GM19025 (cell line): ENCODE data around the gene NRF1.

Experiments used
- ATAC-seq: cut with Tn5 transposase; IDR thresholded peaks from one replicate; pipeline ENCODE4 v1.9.1; 2021; ENCODE audit warnings: mild to moderate bottlenecking, low read depth, moderate library complexity; ENCODE audit not compliant: unreplicated experiment

Gene NRF1

DNA sequence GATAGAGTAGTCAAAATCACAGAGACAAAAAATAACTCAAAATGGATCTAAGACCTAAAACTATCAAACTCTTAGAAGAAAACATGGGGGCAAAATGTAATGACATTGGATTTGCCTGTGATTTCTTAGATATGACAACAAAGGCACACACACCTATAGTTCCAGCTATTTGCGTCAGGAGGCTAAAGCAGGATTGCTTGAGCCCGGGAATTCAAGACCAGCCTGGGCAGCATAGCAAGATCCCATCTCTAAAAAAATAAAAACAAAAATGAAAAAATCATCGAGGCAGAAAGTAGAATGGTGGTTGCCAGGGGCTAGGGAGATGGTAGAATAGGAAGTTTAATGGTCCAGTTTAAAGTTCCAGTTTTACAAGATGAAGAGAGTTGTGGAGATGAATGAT is 113.3 kb downstream of the NRF1 start:
- no peak for ATAC-seq

DNA sequence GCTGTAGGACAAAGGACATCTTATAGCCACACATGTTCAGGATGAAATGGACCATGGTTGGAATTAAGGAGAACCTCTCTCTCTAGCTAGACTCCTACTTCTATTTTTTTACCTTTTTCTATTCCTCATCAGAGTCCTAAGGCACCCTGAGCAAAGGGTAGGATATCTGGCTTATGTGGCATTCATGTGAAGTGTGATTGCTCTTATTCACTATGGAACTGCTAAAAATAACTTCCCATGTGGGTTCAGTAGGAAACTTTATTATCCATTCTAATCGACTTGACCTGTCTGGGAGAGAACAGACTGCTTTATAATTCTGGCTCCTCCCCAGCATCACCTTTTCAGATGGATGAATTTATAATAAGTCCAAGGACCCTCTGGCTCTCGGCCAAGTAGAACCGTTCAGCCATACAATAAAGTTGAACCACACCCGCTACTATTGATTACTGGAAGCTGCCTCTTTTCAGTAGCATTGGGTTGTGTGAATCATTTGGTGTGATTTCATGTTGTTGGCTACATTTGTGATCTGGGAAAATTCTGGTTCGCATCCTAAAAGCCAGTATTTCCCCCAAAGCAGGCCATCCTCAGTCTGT is 117.5 kb downstream of the NRF1 start:
- no peak for ATAC-seq

DNA sequence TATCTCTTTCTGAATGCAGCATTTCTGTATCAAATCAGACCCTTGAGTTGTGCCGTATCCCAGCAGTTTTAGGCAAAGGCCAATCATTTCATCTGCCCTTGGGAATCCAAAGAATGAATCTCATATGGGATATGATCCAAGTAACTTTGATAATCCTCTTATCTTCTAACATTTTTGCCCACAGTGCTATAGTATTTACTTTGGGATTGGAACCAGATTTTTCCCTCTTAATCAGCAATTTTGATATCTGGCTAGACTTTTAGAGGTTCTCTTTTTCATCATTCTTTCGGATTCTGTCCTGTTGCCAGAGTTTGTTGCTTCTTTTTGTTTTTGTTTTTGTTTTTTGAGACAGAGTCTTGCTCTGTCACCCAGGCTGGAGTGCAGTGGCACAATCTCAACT is 118.0 kb downstream of the NRF1 start:
- no peak for ATAC-seq

- ATAC-seq = no peak
Measured at GRCh38 chr7:129730159-129730558, 118.6 kb downstream of the NRF1 start.

- ATAC-seq = no peak
Measured at GRCh38 chr7:129734400-129734799, 122.9 kb downstream of the NRF1 start.

GRCh38 chr7:129739427-129739826 is 127.9 kb downstream of the NRF1 start:
- no peak for ATAC-seq

- no peak for ATAC-seq
Measured at GRCh38 chr7:129740574-129741410, 129.3 kb downstream of the NRF1 start.

DNA sequence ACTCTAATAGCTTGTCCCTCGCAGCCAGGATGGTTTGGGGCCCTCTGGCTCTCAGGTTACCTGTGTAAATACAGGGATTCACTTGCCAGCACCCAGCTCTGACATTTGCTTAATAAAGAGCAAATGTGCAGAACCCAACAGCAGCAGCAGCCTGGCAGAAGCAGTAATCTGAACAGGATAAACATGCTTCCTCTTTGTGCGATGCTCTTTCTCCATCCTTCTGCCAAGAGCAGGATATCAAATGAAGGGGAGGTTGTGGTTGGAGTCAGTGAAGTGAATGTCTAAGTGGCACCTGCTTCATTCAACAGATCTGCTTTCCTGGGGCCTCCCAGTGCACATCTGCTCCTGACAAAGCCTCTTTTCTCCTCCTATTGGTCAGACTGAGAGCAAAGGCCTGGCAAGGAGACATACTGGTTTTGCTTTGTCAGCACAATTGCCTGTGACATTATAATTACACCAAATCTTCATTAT is 130.3 kb downstream of the NRF1 start:
- no peak for ATAC-seq

- no peak for ATAC-seq
Measured at GRCh38 chr7:129742256-129742655, 130.7 kb downstream of the NRF1 start.

DNA sequence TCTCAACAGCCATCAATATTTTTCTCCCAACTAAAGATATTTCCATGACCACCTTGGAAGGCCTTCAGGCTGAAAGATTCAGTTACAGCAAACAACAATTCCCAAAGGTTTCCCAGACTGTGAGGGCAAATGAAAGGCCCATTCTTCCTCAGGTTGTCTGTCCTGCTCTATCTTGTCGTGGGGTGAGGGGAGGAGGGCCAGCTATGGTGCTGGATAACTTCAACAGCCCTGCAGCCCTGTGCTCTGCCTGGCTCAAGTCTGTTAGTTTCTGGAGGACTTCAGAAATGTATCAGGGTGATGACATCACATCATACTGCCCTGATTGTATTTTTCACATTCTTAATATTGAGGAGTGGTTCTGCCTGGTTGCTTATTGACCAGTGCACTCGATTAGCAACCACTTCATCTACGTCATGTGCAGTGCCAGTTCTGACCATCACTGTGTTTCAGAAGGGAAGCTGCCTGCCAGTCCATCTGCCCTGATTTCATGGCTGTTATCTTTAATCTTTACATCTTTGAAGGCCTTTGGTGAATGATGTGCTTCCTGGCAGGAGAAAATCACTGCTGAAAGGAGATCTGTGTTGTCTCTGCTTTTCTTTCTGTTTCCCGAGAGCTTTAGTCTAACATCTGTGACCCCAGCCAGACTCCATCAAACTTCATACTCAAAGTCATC is 135.5 kb downstream of the NRF1 start:
- no peak for ATAC-seq

DNA sequence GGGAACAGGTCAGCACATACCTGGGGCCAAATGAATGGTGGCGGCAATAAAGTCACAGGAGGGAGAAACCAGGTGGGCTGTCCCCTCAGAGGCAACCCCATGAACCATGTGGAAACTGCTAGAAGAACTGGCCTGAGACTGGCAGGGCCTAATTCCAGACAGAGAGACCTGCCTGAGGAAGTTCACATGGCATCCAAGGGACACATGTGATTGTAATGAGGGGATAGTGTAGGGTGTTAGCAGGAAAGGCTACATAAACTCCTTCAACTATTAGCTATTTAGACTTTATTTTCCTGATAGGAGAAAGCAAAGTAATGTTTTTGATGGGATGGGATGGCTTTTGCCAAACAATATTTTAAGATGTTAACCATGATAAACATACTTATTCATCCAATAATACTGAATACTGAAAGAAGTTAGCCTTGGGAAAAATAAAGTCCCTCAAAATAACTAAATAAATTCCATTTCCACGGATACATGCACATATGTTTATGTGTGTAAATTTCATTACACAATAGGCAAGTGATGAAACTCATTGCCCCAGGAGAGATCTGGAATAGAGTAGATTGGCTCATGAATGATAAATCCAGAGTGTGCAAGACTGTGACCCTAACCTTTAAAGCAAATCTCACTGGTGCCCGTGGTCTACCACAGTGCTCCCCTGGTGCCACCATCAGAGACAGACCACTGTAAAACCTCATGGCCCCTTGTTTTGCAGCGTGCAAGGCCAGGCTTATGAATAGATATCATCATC is 137.0 kb downstream of the NRF1 start:
- no peak for ATAC-seq

DNA sequence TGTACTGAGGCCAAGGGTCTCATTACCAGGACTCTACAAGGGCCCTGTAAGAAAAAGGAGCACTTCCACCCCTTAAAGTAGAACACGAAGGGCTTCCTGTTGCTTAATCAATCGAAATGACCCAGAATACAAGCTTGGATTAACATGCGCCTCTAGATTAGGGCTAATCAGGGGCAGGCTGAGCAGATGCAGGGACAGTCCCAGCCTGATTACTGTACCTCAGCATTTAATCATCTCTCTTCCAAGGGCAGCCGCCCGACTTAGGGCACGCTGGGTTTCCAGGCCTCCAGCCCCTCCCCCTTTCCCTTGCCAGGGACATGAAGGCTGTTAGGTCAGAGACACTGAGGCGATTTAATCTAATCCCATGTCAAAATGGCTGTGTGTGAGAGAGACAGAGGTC is 138.6 kb downstream of the NRF1 start:
- no peak for ATAC-seq

GRCh38 chr7:129750501-129750900 is 139.0 kb downstream of the NRF1 start:
- no peak for ATAC-seq

- no peak for ATAC-seq
Measured at GRCh38 chr7:129751916-129752315, 140.4 kb downstream of the NRF1 start.

DNA sequence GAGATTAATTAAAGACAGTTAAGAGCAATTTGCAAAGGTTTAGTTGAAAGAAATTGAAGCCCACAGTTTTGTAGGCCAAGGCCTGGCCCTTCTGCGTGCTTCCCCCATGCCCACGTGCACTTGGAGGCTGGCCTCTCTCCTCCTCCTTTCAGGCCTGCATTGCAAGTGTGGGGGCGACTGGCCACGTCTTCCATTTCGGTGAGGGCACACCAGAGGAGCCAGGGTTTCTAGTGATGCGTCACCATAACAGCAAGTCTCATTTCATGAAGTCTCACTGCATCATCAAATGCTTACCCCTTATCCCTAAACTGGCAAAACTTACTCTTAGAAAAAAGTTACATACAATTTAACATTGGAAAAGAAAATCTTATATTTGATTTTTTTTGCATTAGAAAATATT is 141.2 kb downstream of the NRF1 start:
- no peak for ATAC-seq

DNA sequence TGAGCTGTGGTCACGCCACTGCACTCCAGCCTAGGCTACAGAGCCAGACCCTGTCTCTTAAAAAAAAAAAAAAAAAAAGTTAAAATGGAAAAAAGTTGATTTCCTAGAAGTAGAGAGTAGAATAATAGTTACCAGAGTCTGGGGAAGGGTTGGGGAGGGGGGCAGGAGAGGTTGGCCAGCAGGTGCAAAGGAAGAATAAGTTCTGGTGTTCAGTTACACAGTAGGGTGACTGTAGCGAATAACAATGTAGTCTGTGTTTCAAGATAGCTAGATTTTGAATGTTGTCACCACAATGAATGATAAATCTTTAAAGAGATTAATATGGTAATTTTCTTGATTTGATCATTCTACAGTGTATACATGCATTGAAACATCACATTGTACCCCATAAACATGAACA is 142.9 kb downstream of the NRF1 start:
- no peak for ATAC-seq

- no peak for ATAC-seq
Measured at GRCh38 chr7:129757991-129758390, 146.5 kb downstream of the NRF1 start.

DNA sequence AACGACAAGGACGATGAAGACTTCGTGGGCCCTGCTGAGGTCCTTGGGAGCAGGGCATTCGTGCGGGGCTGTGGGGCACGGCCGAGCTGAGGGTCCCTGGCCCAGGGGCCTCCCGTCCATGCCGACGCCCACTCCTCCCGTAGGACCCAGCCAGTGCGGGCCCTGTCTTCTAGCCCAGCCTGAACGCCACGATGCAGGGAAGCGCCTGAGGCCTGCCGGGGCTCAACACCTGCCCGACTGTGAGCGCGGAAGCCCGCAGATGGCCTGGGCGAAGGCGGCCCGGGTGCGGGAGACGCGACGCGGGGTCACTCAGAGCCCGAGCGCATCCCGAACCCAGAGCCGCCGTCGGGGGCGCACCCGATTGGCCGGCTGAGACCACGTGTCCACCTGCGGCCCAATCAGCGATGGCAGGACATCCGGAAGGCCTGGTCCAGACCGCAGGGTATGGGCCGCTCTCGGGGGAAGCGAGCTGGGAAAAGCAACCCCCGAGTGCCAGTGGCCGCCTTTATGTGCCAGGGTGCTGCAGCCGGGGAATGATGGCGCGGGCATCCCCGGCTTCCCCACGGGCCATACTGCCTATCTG is 151.0 kb downstream of the NRF1 start:
- no peak for ATAC-seq

DNA sequence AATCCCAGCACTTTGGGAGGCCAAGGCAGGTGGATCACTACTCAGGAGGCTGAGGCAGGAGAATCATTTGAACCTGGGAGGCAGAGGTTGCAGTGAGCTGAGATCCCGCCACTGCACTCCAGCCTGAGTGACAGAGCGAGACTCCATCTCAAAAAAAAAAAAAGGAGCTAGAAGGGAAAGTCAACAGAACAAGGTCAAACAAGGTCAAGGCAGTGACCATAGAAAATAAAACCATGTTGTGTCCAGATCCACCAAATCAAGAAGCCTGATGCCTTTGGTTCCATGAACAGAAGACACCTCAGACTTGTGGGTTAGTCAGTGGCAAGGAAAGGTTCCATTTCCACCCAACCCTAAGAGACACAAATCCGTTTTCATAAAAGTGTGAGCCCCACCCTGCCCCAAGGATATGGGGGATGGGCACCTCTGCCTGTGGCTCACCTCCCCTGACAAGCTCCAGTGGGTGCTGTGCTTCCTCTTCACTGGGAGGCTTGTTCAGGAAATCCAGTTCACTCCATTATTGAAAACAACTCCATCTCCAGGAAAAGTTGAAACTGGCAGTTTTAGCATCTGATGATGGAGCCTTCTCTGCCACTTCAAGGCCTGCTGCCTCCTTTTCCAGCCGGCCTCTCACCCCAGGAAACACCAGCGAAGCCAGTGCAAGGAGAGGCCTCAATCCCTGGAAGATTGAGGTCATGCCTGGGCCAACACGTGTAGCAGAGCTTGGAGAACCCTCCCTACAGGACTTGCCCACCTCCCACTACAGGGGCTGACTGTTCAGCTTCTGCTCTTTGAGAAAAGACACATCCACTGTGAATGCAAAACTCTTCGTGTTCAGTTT is 152.9 kb downstream of the NRF1 start:
- ATAC-seq = no peak

- no peak for ATAC-seq
Measured at GRCh38 chr7:129765352-129765751, 153.8 kb downstream of the NRF1 start.
